GM21447 (cell line): ENCODE data around the gene HGFAC.
"Not testable (repeated sequence)": the region's sequence is repeated elsewhere in the genome, so short reads cannot be mapped to it uniquely, and the experiment has no call there.

Source experiments
- ATAC-seq: cut with Tn5 transposase; IDR thresholded peaks from one replicate; pipeline ENCODE4 v1.9.1; 2021; ENCODE audit not compliant: unreplicated experiment

Gene HGFAC

GRCh38 chr4:3440011-3440410 lies 1.8 kb upstream of the HGFAC start:
- no peak for ATAC-seq

DNA sequence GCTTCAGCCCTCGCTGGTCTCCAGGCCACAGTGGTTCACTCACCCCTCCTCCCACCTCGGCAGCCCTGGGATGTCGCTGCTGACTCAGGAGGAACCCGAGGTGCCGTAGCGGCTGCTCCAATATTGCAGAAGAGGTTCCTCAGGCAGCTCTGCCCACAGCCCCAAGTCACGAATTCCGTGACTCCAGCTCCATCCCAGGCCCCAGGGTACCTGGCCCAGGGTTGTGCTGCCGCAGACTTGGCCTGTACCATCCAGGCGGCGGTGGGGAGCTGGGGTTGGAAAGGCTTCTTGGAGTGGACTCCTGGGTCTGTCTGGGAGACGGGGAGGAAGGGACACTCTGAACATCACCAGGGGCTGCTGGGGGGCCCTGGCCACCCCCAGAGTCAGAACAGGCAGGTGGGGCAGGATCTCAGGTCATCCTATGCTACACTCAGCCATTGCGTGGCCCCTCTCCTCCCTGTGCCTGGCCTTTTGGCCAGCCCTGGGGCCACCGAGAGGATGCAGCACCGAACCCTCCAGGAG lies 728 bp upstream of the HGFAC start:
- ATAC-seq = no peak

GRCh38 chr4:3442460-3442958 lies 741 bp downstream of the HGFAC start:
- no peak for ATAC-seq

DNA sequence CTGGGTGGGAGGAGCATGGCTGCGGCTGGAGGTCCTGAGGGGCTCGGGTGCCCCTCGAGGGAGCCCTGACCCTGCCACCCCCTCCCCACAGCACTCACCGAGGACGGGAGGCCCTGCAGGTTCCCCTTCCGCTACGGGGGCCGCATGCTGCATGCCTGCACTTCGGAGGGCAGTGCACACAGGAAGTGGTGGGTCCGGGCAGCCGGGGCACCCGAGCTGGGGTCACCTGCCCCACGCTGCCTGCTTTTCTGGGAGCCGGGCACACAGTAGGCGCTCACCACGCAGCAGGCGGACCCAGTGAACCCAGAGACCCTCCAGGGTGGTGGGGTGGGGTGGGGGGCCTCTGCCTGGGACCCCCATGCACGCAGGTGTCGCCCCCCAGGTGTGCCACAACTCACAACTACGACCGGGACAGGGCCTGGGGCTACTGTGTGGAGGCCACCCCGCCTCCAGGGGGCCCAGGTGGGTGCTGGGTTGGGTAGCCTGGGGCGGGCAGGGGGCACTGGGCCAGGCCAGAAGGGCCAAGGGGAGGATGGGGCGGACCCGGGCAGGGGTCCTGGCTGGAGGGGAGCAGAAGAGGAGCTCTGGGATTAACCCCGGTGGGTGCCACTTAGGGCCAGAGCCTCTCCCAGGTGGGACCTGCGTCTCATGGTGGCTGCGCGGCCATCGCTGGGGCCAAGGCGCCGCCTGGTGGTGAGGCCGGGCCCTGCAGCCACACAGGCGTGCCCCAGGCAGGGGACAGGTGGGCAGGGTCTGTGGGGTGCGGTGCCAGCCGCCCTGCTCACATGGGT lies 1.4 kb downstream of the HGFAC start:
- ATAC-seq = no peak

DNA sequence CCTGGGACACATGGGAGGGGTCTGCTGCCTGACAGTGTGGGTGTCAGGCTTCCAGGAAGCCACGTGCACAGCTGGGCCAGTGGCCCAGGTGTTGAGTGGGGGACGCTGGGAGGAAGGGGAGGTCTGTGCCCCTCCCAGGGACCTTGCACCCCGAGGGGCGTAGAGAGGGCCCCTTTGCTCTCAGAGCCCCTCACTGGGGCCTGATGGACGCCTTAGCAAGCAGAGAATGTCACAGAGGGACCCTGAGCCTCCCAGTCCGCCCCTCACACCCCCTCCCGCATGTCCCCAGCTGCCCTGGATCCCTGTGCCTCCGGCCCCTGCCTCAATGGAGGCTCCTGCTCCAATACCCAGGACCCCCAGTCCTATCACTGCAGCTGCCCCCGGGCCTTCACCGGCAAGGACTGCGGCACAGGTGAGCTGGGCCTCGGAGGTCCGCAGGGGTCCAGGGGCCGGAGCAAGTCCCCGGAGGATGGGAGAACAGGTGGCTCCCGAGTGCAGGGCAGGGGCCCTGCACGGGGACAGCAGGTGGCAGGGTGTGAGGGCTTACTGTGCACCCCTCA lies 2.1 kb downstream of the HGFAC start:
- ATAC-seq = no peak

DNA sequence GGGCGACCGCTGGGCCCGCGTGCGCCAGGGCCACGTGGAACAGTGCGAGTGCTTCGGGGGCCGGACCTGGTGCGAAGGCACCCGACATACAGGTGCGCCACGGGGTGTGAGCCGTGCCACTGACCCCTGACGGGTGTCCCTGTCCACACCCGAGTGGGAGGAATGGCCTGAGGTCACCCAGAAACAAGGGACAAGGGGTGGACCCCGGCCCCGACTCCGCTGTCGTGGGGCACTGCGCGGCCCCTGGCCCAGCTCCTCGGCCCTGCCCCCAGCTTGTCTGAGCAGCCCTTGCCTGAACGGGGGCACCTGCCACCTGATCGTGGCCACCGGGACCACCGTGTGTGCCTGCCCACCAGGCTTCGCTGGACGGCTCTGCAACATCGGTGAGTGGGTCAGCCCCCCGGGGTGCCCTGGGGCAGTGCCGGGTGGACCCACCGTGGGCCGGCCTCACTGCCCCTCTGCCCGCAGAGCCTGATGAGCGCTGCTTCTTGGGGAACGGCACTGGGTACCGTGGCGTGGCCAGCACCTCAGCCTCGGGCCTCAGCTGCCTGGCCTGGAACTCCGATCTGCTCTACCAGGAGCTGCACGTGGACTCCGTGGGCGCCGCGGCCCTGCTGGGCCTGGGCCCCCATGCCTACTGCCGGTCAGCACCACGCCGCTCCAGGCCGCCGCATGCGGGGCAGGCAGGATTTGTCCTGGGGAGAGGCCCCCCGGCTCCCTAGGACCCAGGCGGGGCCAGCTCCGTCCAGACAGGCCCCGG lies 2.8 kb downstream of the HGFAC start:
- ATAC-seq = no peak

- ATAC-seq = no peak
Measured at GRCh38 chr4:3445111-3445820, 3.5 kb downstream of the HGFAC start.

GRCh38 chr4:3445829-3446545 lies 4.2 kb downstream of the HGFAC start:
- ATAC-seq = no peak

- ATAC-seq = no peak
Measured at GRCh38 chr4:3446631-3447320, 5.0 kb downstream of the HGFAC start.

DNA sequence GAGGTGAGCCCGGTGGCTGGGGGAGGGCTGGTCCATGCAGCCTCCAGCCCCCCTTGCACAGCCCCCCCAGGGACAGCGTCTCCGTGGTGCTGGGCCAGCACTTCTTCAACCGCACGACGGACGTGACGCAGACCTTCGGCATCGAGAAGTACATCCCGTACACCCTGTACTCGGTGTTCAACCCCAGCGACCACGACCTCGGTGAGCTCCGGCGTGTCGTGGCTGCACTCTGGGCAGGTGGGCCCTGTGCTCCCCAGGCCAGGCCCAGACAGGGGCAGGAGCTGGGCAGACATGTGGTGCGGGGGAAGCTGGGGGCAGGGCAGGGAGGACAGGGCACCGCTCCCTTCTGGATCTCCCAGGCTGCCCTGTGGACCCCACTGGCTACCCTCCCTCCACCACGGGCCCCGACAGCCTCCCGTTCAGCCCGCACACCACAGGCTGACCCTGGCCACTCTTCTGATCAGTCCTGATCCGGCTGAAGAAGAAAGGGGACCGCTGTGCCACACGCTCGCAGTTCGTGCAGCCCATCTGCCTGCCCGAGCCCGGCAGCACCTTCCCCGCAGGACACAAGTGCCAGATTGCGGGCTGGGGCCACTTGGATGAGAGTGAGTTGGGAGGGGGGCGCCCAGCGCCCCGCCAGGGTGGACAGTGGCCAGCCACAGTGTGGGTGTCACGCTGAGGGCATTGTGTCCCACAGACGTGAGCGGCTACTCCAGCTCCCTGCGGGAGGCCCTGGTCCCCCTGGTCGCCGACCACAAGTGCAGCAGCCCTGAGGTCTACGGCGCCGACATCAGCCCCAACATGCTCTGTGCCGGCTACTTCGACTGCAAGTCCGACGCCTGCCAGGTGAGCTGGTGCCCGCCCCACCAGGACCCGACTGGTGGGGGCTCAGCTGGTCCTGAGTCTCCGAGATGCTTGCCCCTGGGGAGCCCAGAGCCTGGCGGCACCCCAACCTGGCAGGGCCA lies 5.9 kb downstream of the HGFAC start:
- no peak for ATAC-seq

GRCh38 chr4:3449047-3449573 lies 7.3 kb downstream of the HGFAC start:
- no peak for ATAC-seq

DNA sequence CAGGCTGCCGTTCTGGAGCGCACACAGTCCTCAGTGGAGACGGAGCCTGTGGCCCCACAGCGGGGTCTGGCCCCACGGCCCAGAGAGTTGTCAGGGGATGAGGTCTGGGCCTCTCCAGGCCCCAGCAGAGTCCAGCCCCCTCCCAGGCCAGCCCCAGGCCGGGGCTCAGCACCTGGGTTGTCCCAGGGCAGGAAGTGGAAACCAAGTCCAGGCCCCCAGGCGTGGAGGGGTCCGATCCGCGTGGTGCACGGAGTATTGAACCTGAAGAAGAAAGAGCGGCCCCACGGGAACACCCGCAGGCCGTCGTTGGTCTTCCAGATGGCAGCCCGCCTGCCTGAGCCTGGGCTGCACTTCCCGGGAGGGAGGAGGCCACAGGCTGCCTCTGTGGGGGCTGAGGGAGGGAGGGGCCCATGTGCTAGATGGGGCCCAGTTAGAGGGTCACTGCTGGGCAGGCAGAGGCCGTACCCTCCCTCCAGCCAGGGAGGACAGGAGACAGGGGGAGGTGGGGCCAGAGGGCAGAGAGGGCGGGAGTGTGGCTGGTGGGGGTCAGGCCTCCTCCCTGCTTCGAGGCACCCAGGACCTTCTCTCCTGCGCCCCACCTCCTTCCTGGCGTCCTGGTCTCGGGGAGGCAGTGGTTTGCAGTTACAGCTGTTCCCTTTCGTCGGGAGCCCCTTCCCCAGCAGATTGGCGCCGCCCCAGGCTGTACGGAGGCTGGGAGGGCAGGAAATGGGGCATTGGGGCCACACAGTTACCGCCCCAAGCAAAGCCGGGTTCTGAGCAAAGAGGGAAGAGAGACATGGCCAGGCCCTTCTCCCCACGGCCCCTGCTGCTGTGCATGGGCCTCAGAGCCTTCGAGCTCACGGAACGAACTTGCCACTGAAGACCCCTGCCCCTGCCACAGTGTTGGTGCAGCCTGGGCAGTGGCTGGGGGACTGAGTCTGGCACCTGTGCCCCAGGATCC lies 8.1 kb downstream of the HGFAC start:
- ATAC-seq = no peak

DNA sequence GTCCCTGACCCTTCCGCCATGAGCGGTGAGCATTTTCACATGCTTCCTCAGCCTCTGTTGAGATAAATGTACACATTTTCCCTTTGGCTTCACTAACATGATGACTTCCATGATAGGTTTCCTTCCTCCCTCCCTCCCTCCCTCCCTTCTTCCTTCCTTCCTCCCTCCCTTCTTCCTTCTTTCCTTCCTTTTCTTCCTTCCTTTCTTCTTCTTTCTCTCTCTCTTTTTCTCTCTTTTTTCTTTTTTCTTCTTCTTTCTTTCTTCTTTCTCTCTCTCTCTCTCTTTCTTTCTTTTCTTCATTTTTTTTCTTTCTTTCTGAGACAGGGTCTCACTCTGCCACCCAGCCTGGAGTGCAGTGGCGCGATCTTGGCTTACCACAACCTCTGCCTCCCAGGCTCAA lies 8.9 kb downstream of the HGFAC start:
- no peak for ATAC-seq

GRCh38 chr4:3451956-3452355 lies 10.2 kb downstream of the HGFAC start:
- no peak for ATAC-seq

GRCh38 chr4:3452376-3452775 lies 10.6 kb downstream of the HGFAC start:
- no peak for ATAC-seq

GRCh38 chr4:3455596-3455995 lies 13.8 kb downstream of the HGFAC start:
- not testable (repeated sequence) for ATAC-seq

DNA sequence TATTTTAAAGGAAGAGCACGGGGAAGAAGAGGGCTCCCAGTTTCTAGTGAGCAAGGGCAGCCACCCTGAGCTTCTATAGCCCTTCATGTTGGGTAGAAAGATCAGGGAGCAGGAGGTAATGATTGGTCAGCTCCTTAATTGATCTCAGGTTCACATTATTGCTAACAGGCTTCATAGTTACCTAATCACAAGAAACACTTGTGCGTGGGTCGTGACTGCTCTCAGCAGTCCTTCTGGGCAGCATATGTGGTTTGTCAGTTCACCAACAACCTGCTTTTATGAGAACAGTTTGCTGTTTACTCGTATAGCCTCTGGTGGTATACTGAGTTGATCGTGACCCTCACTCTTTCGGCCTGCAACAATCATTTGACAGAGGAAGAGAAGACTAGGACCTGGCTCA lies 16.6 kb downstream of the HGFAC start:
- ATAC-seq = no peak
